ENCODE data around the gene PIP. TPM values are rescaled to one million over a fixed set of nuclear protein-coding genes. Genes with fewer than 3 reads are reported as not detected.
A peak's percentile ranks its signal among the peaks of the same experiment; 100 is the strongest.

The PIP gene
- total and polyA plus RNA-seq, 12 donors, result not detected

GRCh38 chr7:143126146-143126545 lies 5.7 kb upstream of the PIP start:
- TF ChIP-seq CTCF (IDR thresholded peaks at IDR 0.05), result no peak
- 39 to 58% methylated on average over 1 of the region's 1 CpG for WGBS, 2 donors
- ATAC-seq (peak in 1 of 8 donors; percentile 67), DNase-seq (no peak)
- H3K9me3 ChIP-seq, result peaks cover 0 to 46% (median 17%) of the 10 kb centered on the region in 11 donors
- peaks cover 0 to 19% (median 0%) of the 10 kb centered on the region in 9 donors for H3K4me1 ChIP-seq
- H3K27me3 ChIP-seq, result no peaks in the 10 kb centered on the region
- intact Hi-C loops (cut with DNase I), result no loop called here
- no peak overlapping the region for H3K4me3 ChIP-seq
- H3K36me3 ChIP-seq, result no peaks in the 10 kb centered on the region
- peak overlapping the region in 1 of 10 donors; percentile 26 for H3K27ac ChIP-seq

DNA sequence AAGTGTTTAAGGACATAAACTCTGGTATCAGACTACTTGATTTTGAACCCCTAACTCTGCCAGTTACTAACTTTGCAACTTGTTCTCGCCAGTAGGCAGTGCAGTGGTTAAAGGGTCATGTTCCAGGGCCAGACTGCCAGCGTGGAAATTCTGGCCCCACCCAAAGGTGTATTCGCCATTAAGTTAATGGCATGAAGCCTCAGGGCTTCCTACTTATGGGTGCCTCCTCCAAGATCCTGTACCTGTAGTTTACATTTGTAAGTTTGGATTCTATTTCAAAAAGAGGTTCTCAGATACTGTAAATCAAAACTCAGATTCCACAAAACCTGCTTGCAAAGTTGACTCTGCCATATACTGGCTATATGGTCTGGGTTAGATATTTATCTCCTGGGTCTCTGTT lies 2.8 kb upstream of the PIP start:
- intact Hi-C loops (cut with DNase I), result no loop called here
- H3K4me3 ChIP-seq, result no peak overlapping the region
- ATAC-seq (no peak), DNase-seq (no peak)
- peaks cover 0 to 26% (median 0%) of the 10 kb centered on the region in 9 donors for H3K4me1 ChIP-seq
- WGBS, 2 donors, result 74 to 79% methylated on average over 3 of the region's 3 CpGs
- TF ChIP-seq CTCF (IDR thresholded peaks at IDR 0.05), result no peak
- H3K36me3 ChIP-seq, result no peaks in the 10 kb centered on the region
- no peaks in the 10 kb centered on the region for H3K27me3 ChIP-seq
- no peak overlapping the region for H3K27ac ChIP-seq
- peaks cover 0 to 23% (median 9%) of the 10 kb centered on the region in 11 donors for H3K9me3 ChIP-seq

- TF ChIP-seq CTCF (IDR thresholded peaks at IDR 0.05), result no peak
- no peak for ATAC-seq
- intact Hi-C loops (cut with DNase I), result no loop called here
Measured at GRCh38 chr7:143129477-143129876, 2.4 kb upstream of the PIP start.

GRCh38 chr7:143130541-143130940 lies 1.3 kb upstream of the PIP start:
- DNase-seq, result no peak
- Histone ChIP-seq H3K36me3 (no peaks in the 10 kb centered on the region), H3K4me1 (peaks cover 0 to 25% (median 0%) of the 10 kb centered on the region in 9 donors), H3K27ac (no peak overlapping the region), H3K9me3 (peaks cover 0 to 8% (median 2%) of the 10 kb centered on the region in 11 donors), H3K4me3 (no peak overlapping the region), H3K27me3 (no peaks in the 10 kb centered on the region)
- no peak for ATAC-seq
- intact Hi-C loops (cut with DNase I), result no loop called here
- no peak for TF ChIP-seq CTCF (IDR thresholded peaks at IDR 0.05)

More at GRCh38 chr7:143129477-143129876, 2.4 kb upstream of the PIP start:
- Histone ChIP-seq H3K27ac (no peak overlapping the region), H3K36me3 (no peaks in the 10 kb centered on the region), H3K9me3 (peaks cover 0 to 18% (median 8%) of the 10 kb centered on the region in 11 donors), H3K4me3 (no peak overlapping the region), H3K27me3 (no peaks in the 10 kb centered on the region), H3K4me1 (peaks cover 0 to 26% (median 0%) of the 10 kb centered on the region in 9 donors)
- no peak for DNase-seq
